Measurements from ENCODE around the gene EIF4EBP3. TPM values are rescaled to one million over a fixed set of nuclear protein-coding genes. Genes with fewer than 3 reads are reported as not detected.

EIF4EBP3 gene
- total and polyA plus RNA-seq, 2 donors (not counting 1 experiment from before 2014, with no cell fraction given) = 1.8 to 3.0 TPM

GRCh38 chr5:140568443-140569063, 21.1 kb downstream of the EIF4EBP3 start:
- H3K36me3 ChIP-seq (ENCODE audit: control insufficient read depth, insufficient read depth, low read length) = peaks cover 21% of the 10 kb centered on the region
- no peak overlapping the region for H3K4me2 ChIP-seq (ENCODE audit: extremely low read depth, insufficient read depth, low read length)
- no peaks in the 10 kb centered on the region for H3K9me3 ChIP-seq (ENCODE audit: control insufficient read depth, insufficient read depth, low read depth, low read length)
- no peak for TF ChIP-seq EZH2 (IDR thresholded peaks at IDR 0.05; ENCODE audit: low read length, missing control alignments)
- TF ChIP-seq, protein P1, sequence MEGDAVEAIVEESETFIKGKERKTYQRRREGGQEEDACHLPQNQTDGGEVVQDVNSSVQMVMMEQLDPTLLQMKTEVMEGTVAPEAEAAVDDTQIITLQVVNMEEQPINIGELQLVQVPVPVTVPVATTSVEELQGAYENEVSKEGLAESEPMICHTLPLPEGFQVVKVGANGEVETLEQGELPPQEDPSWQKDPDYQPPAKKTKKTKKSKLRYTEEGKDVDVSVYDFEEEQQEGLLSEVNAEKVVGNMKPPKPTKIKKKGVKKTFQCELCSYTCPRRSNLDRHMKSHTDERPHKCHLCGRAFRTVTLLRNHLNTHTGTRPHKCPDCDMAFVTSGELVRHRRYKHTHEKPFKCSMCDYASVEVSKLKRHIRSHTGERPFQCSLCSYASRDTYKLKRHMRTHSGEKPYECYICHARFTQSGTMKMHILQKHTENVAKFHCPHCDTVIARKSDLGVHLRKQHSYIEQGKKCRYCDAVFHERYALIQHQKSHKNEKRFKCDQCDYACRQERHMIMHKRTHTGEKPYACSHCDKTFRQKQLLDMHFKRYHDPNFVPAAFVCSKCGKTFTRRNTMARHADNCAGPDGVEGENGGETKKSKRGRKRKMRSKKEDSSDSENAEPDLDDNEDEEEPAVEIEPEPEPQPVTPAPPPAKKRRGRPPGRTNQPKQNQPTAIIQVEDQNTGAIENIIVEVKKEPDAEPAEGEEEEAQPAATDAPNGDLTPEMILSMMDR (conservative IDR thresholded peaks at IDR 0.05 in 1 of 2, IDR thresholded peaks at IDR 0.05 in 1 of 2; ENCODE audit: low read depth in 1 of 2, low read length in 2 of 2) = no peak
- peaks cover 10% of the 10 kb centered on the region for H3K4me1 ChIP-seq (ENCODE audit: control insufficient read depth, extremely low read depth, insufficient read depth, low read length)
- H3K9ac ChIP-seq (ENCODE audit: insufficient read depth, low read length) = peak overlapping the region; percentile 5
- H3K27me3 ChIP-seq (ENCODE audit: control insufficient read depth, insufficient read depth, low read length) = no peaks in the 10 kb centered on the region
- H4K20me1 ChIP-seq (ENCODE audit: control insufficient read depth, extremely low read depth, insufficient read depth, low read length) = no peaks in the 10 kb centered on the region
- no peak for DNase-seq (ENCODE audit: low read depth in 2 of 2)
- H3K4me3 ChIP-seq (replicated peaks in 1 of 4; ENCODE audit: control extremely low read depth in 1 of 4, insufficient read depth in 1 of 4, low read depth in 3 of 4, low read length in 4 of 4) = no peak overlapping the region
- peaks cover 29% of the 10 kb centered on the region for H3K79me2 ChIP-seq (ENCODE audit: control insufficient read depth, insufficient read depth, low read length)
- H2AFZ ChIP-seq (ENCODE audit: low read length) = no peak overlapping the region
- H3K27ac ChIP-seq (ENCODE audit: insufficient read depth, low read length) = no peak overlapping the region

GRCh38 chr5:140569197-140569596, 21.7 kb downstream of the EIF4EBP3 start:
- no peak overlapping the region for H3K27ac ChIP-seq (ENCODE audit: insufficient read depth, low read length)
- no peak overlapping the region for H2AFZ ChIP-seq (ENCODE audit: low read length)
- peaks cover 9% of the 10 kb centered on the region for H3K4me1 ChIP-seq (ENCODE audit: control insufficient read depth, extremely low read depth, insufficient read depth, low read length)
- H3K4me2 ChIP-seq (ENCODE audit: extremely low read depth, insufficient read depth, low read length) = peak overlapping the region; percentile 51
- H3K9me3 ChIP-seq (ENCODE audit: control insufficient read depth, insufficient read depth, low read depth, low read length) = no peaks in the 10 kb centered on the region
- H3K4me3 ChIP-seq (replicated peaks in 1 of 4; ENCODE audit: control extremely low read depth in 1 of 4, insufficient read depth in 1 of 4, low read depth in 3 of 4, low read length in 4 of 4) = no peak overlapping the region
- no peak for DNase-seq (ENCODE audit: low read depth in 2 of 2)
- H3K79me2 ChIP-seq (ENCODE audit: control insufficient read depth, insufficient read depth, low read length) = peaks cover 29% of the 10 kb centered on the region
- H3K9ac ChIP-seq (ENCODE audit: insufficient read depth, low read length) = no peak overlapping the region
- peaks cover 21% of the 10 kb centered on the region for H3K36me3 ChIP-seq (ENCODE audit: control insufficient read depth, insufficient read depth, low read length)
- TF ChIP-seq EZH2 (IDR thresholded peaks at IDR 0.05; ENCODE audit: low read length, missing control alignments) = no peak
- TF ChIP-seq, protein P1 (conservative IDR thresholded peaks at IDR 0.05 in 1 of 2, IDR thresholded peaks at IDR 0.05 in 1 of 2; ENCODE audit: low read depth in 1 of 2, low read length in 2 of 2) = no peak
- H4K20me1 ChIP-seq (ENCODE audit: control insufficient read depth, extremely low read depth, insufficient read depth, low read length) = no peaks in the 10 kb centered on the region
- no peaks in the 10 kb centered on the region for H3K27me3 ChIP-seq (ENCODE audit: control insufficient read depth, insufficient read depth, low read length)

- H2AFZ ChIP-seq (ENCODE audit: low read length) = no peak overlapping the region
- H4K20me1 ChIP-seq (ENCODE audit: control insufficient read depth, extremely low read depth, insufficient read depth, low read length) = no peaks in the 10 kb centered on the region
- H3K79me2 ChIP-seq (ENCODE audit: control insufficient read depth, insufficient read depth, low read length) = peaks cover 27% of the 10 kb centered on the region
- H3K36me3 ChIP-seq (ENCODE audit: control insufficient read depth, insufficient read depth, low read length) = peaks cover 21% of the 10 kb centered on the region
- H3K4me1 ChIP-seq (ENCODE audit: control insufficient read depth, extremely low read depth, insufficient read depth, low read length) = peaks cover 9% of the 10 kb centered on the region
- no peaks in the 10 kb centered on the region for H3K9me3 ChIP-seq (ENCODE audit: control insufficient read depth, insufficient read depth, low read depth, low read length)
- H3K27ac ChIP-seq (ENCODE audit: insufficient read depth, low read length) = no peak overlapping the region
- H3K27me3 ChIP-seq (ENCODE audit: control insufficient read depth, insufficient read depth, low read length) = no peaks in the 10 kb centered on the region
- TF ChIP-seq, protein P1 (conservative IDR thresholded peaks at IDR 0.05 in 1 of 2, IDR thresholded peaks at IDR 0.05 in 1 of 2; ENCODE audit: low read depth in 1 of 2, low read length in 2 of 2) = no peak
- no peak for TF ChIP-seq EZH2 (IDR thresholded peaks at IDR 0.05; ENCODE audit: low read length, missing control alignments)
- no peak overlapping the region for H3K9ac ChIP-seq (ENCODE audit: insufficient read depth, low read length)
- no peak overlapping the region for H3K4me3 ChIP-seq (replicated peaks in 1 of 4; ENCODE audit: control extremely low read depth in 1 of 4, insufficient read depth in 1 of 4, low read depth in 3 of 4, low read length in 4 of 4)
- no peak for DNase-seq (ENCODE audit: low read depth in 2 of 2)
- no peak overlapping the region for H3K4me2 ChIP-seq (ENCODE audit: extremely low read depth, insufficient read depth, low read length)
Measured at GRCh38 chr5:140570058-140570457, 22.6 kb downstream of the EIF4EBP3 start.

All from fibroblast of lung (primary cell).